ENCODE data around the gene ME2. TPM values are rescaled to one million over a fixed set of nuclear protein-coding genes. Genes with fewer than 3 reads are reported as not detected.

The ME2 gene
- 10 to 100 TPM; 42.4 to 61.3 (median 43.5) TPM for total RNA-seq
- 80.9 TPM for total RNA-seq (2013)

DNA sequence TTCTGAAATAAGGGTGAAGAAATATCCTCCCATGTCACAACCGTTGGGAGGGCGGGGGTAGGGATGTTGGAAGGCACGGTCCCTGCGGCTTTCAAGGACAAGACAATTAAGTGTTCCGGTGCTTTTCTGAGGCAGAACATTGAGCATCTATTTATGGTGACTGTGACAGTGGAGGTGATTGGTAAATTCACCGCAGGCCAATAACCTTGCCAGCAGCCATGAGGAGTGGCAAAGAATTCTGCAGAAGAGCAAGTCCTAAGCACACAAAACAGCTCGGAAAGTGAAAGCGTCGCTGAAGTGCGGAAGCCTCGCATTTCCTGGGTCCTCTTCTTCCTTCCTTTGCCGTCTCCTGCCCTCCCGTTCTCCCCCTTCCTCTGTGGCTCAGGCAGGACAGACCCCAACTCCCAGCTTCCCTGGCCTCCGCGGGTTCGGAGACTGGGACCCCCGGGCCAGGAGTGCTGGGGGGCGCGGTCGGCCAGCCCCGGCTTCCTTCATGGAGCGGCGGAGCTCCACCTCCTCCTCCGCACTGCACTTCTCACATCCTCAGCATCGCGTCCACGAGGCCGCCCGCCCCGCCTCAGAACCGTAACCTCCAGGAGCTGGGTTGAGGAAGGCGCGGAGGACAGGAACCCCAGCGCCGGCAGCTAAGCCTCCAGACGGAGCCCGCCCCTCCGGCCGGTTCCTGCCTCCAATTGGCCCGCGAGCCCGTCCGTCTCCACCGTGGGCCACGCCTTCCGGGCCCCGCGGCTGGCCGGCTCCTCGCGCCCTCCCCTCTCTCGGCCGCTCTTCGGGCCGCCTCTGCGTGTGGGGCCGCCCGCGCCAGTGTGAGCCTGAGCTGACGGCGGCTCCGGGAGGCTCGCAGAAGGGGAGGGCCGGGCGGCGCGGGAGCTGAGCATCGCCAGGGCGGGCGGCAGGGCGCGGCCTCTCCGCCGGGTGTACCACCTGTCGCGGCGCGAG lies at the start of gene ME2:
TSS of gene ME2 (plus strand) at position 774 of the 957 bp plus-strand sequence. CDS start 16,703 bp downstream, outside the sequence.
- DNase-seq: peak; percentile 93 to 96
- Histone ChIP-seq H3K4me3 (ENCODE audit: low read length) (peak within 1 kb of the TSS; percentile 96), H3K27ac (ENCODE audit: low read length) (peak within 1 kb of the TSS; percentile 99), H3K36me3 (ENCODE audit: control insufficient read depth, insufficient read depth, low read length) (no peaks in the 10 kb centered on the region), H3K9me3 (ENCODE audit: control insufficient read depth, insufficient read depth, low read length) (no peaks in the 10 kb centered on the region), H3K27me3 (ENCODE audit: control insufficient read depth, insufficient read depth, low read length) (no peaks in the 10 kb centered on the region), H3K4me1 (ENCODE audit: control insufficient read depth, insufficient read depth, low read length) (peaks cover 37% of the 10 kb centered on the region)
- peak within 1 kb of the TSS; percentile 98 for H3K4me3 Mint-ChIP-seq
- peaks cover 0 to 7% of the 10 kb centered on the region in 2 donors for H3K27me3 Mint-ChIP-seq (ENCODE audit: low read depth in 2 of 2)
- WGBS (ENCODE audit: insufficient coverage): under 1% methylated on average over 78 of the region's 78 CpGs
- peak within 1 kb of the TSS; percentile 99 to 100 for H3K27ac Mint-ChIP-seq
- peak; percentile 87 to 96 (median 89) for ATAC-seq
- intact Hi-C loops (cut with micrococcal nuclease): loop anchor here (1.0 to 10.0 kb wide), 7 partner anchors 90 to 594 kb away; partner anchors contain the start of genes CXXC1, ELAC1, MBD1 and MEX3C
- H3K9me3 Mint-ChIP-seq: no peaks in the 10 kb centered on the region
- TF ChIP-seq, protein P1, sequence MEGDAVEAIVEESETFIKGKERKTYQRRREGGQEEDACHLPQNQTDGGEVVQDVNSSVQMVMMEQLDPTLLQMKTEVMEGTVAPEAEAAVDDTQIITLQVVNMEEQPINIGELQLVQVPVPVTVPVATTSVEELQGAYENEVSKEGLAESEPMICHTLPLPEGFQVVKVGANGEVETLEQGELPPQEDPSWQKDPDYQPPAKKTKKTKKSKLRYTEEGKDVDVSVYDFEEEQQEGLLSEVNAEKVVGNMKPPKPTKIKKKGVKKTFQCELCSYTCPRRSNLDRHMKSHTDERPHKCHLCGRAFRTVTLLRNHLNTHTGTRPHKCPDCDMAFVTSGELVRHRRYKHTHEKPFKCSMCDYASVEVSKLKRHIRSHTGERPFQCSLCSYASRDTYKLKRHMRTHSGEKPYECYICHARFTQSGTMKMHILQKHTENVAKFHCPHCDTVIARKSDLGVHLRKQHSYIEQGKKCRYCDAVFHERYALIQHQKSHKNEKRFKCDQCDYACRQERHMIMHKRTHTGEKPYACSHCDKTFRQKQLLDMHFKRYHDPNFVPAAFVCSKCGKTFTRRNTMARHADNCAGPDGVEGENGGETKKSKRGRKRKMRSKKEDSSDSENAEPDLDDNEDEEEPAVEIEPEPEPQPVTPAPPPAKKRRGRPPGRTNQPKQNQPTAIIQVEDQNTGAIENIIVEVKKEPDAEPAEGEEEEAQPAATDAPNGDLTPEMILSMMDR (IDR thresholded peaks at IDR 0.05): no peak
- no peaks in the 10 kb centered on the region for H3K36me3 Mint-ChIP-seq
- H3K4me1 Mint-ChIP-seq: peaks cover 22 to 27% of the 10 kb centered on the region in 2 donors

DNA sequence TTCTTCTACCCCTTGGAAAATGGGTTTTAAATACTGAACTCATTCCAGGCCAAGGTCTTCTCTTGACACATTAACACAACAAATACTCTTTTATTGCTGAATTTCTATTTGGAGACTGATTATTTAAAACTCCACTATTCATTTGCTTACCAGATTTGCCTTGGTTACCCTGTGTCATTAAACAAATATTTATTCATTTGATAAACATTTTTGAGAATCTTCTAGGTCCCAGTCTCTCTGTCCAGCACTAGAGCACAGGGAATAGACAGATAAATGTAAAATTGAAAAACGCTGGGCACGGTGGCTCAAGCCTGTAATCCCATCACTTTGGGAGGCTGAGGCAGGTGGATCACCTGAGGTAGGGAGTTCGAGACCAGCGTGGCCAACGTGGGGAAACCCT lies 49.3 kb upstream of the ME2 start:
- ATAC-seq: no peak
- H3K4me3 ChIP-seq (ENCODE audit: low read length): no peak overlapping the region
- H3K27ac Mint-ChIP-seq: no peak overlapping the region
- no peaks in the 10 kb centered on the region for H3K4me1 ChIP-seq (ENCODE audit: control insufficient read depth, insufficient read depth, low read length)
- no peaks in the 10 kb centered on the region for H3K36me3 Mint-ChIP-seq
- TF ChIP-seq, protein P1 (IDR thresholded peaks at IDR 0.05): no peak
- no peak overlapping the region for H3K27ac ChIP-seq (ENCODE audit: low read length)
- H3K36me3 ChIP-seq (ENCODE audit: control insufficient read depth, insufficient read depth, low read length): no peaks in the 10 kb centered on the region
- H3K4me1 Mint-ChIP-seq: no peaks in the 10 kb centered on the region
- no peaks in the 10 kb centered on the region for H3K27me3 Mint-ChIP-seq (ENCODE audit: low read depth in 2 of 2)
- H3K9me3 ChIP-seq (ENCODE audit: control insufficient read depth, insufficient read depth, low read length): no peaks in the 10 kb centered on the region
- WGBS (ENCODE audit: insufficient coverage): 89% methylated on average over 5 of the region's 5 CpGs
- no peaks in the 10 kb centered on the region for H3K9me3 Mint-ChIP-seq
- no peak overlapping the region for H3K4me3 Mint-ChIP-seq
- DNase-seq: no peak
- intact Hi-C loops (cut with micrococcal nuclease): loop anchor here (10.0 kb wide), 1 partner anchor 555 kb away; no protein-coding TSS in a partner anchor
- H3K27me3 ChIP-seq (ENCODE audit: control insufficient read depth, insufficient read depth, low read length): no peaks in the 10 kb centered on the region

DNA sequence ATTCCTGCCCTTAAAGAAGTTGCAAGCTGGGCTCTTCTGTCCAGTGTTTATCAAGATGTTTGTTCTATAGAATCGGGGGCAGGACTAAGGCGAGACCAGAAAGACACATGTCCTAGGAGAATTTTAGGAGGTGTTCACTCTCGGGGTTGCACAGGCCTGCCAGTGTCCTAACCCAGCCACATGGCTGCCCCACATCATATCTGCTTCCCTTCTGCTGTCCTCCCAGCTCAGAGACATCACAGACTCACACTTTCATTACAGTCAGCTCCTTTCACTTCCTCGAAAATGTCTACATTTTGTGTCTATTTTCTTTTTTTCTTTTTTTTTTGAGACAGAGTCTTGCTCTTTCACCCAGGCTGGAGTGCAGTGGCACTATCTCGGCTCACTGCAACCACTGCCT lies 48.4 kb upstream of the ME2 start:
- intact Hi-C loops (cut with micrococcal nuclease): no loop called here
- Histone ChIP-seq H3K27ac (ENCODE audit: low read length) (no peak overlapping the region), H3K27me3 (ENCODE audit: control insufficient read depth, insufficient read depth, low read length) (no peaks in the 10 kb centered on the region), H3K9me3 (ENCODE audit: control insufficient read depth, insufficient read depth, low read length) (no peaks in the 10 kb centered on the region), H3K4me1 (ENCODE audit: control insufficient read depth, insufficient read depth, low read length) (no peaks in the 10 kb centered on the region), H3K4me3 (ENCODE audit: low read length) (no peak overlapping the region), H3K36me3 (ENCODE audit: control insufficient read depth, insufficient read depth, low read length) (no peaks in the 10 kb centered on the region)
- Mint-ChIP-seq H3K4me1 (no peaks in the 10 kb centered on the region), H3K36me3 (no peaks in the 10 kb centered on the region), H3K4me3 (no peak overlapping the region), H3K9me3 (no peaks in the 10 kb centered on the region), H3K27me3 (ENCODE audit: low read depth in 2 of 2) (no peaks in the 10 kb centered on the region), H3K27ac (no peak overlapping the region)
- ATAC-seq (no peak), DNase-seq (no peak)
- 71% methylated on average over 5 of the region's 5 CpGs for WGBS (ENCODE audit: insufficient coverage)
- TF ChIP-seq, protein P1 (IDR thresholded peaks at IDR 0.05): no peak

Data from natural killer cell (primary cell).